WTC11 (cell line): Measurements from ENCODE around the gene CRY2.

Experiments used
- FOXJ3 ChIP-seq: sonication (generic); formaldehyde crosslinking; IDR thresholded peaks from 2 replicates; pipeline ENCODE4 v1.9.0; 2021; ENCODE audit warnings: missing genetic modification reagents, mild to moderate bottlenecking, borderline replicate concordance
- NFATC4 ChIP-seq: fragments of 250-450 bp; sonication (Bioruptor Pico); IDR thresholded peaks from 2 replicates; pipeline ENCODE4 v1.9.0; 2021; ENCODE audit warnings: mild to moderate bottlenecking
- NR3C1 ChIP-seq: sonication (generic); formaldehyde crosslinking; conservative IDR thresholded peaks from 2 replicates; pipeline ENCODE4 v1.8.1; 2023; ENCODE audit warnings: low read depth, mild to moderate bottlenecking, missing genetic modification reagents
- SP1 ChIP-seq: sonication (generic); formaldehyde crosslinking; conservative IDR thresholded peaks from 2 replicates; pipeline ENCODE4 v1.8.1; 2022; ENCODE audit warnings: missing genetic modification reagents
- TEAD4 ChIP-seq: sonication (generic); formaldehyde crosslinking; IDR thresholded peaks from 2 replicates; pipeline ENCODE4 v1.8.0; 2022; ENCODE audit warnings: mild to moderate bottlenecking, missing genetic modification reagents
- ZNF121 ChIP-seq: sonication (generic); formaldehyde crosslinking; IDR thresholded peaks from 2 replicates; pipeline ENCODE4 v1.8.0; 2023; ENCODE audit warnings: missing genetic modification reagents
- ZNF263 ChIP-seq: sonication (generic); formaldehyde crosslinking; IDR thresholded peaks from 2 replicates; pipeline ENCODE4 v1.8.1; 2022; ENCODE audit warnings: low read depth, mild to moderate bottlenecking, moderate library complexity, missing genetic modification reagents
- TF ChIP-seq, protein P1 (sequence below): fragments of 200-600 bp; IDR thresholded peaks from 2 replicates; pipeline ENCODE4 v1.8.0; 2022; ENCODE audit warnings: antibody characterized with exemption
- TF ChIP-seq, protein P2 (sequence below): fragments of 250-450 bp; sonication (Bioruptor Pico); conservative IDR thresholded peaks from 2 replicates; pipeline ENCODE4 v1.9.0; 2021; ENCODE audit warnings: mild to moderate bottlenecking
- TF ChIP-seq, protein P3 (sequence below): sonication (generic); formaldehyde crosslinking; IDR thresholded peaks from 2 replicates; pipeline ENCODE4 v1.8.1; 2022; ENCODE audit warnings: low read depth, missing genetic modification reagents, borderline replicate concordance
- TF ChIP-seq, protein P4 (sequence below): sonication (generic); formaldehyde crosslinking; IDR thresholded peaks from 2 replicates; pipeline ENCODE4 v1.8.1; 2023; ENCODE audit warnings: mild to moderate bottlenecking, missing genetic modification reagents, moderate library complexity
- TF ChIP-seq, protein P5 (sequence below): sonication (generic); formaldehyde crosslinking; IDR thresholded peaks from 2 replicates; pipeline ENCODE4 v1.8.1; 2023; ENCODE audit warnings: mild to moderate bottlenecking, missing genetic modification reagents, moderate library complexity
- TF ChIP-seq, protein P6 (sequence below): sonication (generic); formaldehyde crosslinking; IDR thresholded peaks from 2 replicates; pipeline ENCODE4 v1.8.0; 2022; ENCODE audit warnings: mild to moderate bottlenecking, missing genetic modification reagents
- TF ChIP-seq, protein P7 (sequence below): sonication (generic); formaldehyde crosslinking; IDR thresholded peaks from 2 replicates; pipeline ENCODE4 v1.8.1; 2023; ENCODE audit warnings: mild to moderate bottlenecking, missing genetic modification reagents, borderline replicate concordance

DNA sequence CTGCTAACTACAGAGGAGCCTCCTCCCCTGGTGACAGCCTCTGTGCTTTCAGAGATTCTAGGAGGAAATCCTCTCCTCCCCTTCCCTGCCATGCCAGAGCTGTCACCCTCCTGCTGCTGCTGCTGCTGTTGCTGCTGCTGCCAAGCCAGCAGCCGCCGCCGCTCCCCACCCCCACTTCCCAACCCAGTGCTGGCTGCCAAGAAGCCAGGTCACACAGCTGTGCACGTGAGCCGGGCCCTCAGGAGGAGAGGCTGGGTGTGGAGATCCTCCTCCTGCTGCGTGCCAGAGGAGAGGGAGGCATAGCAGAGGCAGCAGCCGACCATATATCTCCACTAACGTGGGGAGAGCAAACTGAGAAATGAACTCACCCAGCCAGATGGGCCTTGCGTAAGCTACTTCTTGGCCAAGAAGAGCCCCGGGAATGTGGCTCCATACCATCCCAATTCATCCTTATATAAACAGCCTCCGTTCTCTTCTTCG, 12.4 kb downstream of the CRY2 start:
- TF ChIP-seq ZNF121 (no peak), FOXJ3 (CRISPR knock-in tag) (no peak), SP1 (CRISPR knock-in tag) (no peak; the same call in 1 of the 2 replicates), NR3C1 (CRISPR knock-in tag) (no peak), NFATC4 (CRISPR knock-in tag) (no peak), ZNF263 (CRISPR knock-in tag) (no peak), TEAD4 (CRISPR knock-in tag) (no peak)
- TF ChIP-seq, protein P1, sequence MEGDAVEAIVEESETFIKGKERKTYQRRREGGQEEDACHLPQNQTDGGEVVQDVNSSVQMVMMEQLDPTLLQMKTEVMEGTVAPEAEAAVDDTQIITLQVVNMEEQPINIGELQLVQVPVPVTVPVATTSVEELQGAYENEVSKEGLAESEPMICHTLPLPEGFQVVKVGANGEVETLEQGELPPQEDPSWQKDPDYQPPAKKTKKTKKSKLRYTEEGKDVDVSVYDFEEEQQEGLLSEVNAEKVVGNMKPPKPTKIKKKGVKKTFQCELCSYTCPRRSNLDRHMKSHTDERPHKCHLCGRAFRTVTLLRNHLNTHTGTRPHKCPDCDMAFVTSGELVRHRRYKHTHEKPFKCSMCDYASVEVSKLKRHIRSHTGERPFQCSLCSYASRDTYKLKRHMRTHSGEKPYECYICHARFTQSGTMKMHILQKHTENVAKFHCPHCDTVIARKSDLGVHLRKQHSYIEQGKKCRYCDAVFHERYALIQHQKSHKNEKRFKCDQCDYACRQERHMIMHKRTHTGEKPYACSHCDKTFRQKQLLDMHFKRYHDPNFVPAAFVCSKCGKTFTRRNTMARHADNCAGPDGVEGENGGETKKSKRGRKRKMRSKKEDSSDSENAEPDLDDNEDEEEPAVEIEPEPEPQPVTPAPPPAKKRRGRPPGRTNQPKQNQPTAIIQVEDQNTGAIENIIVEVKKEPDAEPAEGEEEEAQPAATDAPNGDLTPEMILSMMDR: no peak
- TF ChIP-seq, protein P2, sequence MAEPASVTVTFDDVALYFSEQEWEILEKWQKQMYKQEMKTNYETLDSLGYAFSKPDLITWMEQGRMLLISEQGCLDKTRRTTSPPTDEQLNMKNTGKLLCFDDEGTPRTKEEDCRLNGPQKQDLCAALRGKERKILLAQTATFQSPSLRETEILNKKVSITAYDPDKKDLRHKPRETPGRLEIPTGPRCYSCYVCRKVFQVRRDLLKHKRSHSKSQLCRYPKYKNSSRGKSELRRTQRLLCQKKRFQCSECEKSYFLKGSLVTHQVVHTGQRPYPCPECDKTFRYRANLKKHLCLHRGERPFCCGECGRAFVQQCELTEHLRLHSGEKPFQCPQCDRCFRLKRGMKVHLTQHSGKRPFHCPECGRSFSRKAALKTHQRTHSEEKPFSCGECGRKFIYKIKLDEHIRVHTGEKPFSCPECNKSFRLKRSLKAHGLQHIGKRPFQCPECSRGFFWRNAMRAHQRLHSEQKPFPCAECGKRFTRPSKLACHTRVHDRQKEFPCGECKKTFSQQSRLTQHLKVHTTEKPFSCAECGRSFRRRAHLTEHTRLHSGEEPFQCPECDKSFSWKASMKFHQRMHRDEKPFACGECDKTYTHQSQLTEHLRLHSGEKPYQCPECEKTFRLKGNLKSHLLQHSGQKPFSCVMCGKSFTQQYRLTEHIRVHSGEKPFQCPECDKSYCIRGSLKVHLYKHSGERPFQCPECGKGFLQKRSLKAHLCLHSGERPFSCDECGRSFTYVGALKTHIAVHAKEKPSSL (CRISPR knock-in tag): no peak
- TF ChIP-seq, protein P3, sequence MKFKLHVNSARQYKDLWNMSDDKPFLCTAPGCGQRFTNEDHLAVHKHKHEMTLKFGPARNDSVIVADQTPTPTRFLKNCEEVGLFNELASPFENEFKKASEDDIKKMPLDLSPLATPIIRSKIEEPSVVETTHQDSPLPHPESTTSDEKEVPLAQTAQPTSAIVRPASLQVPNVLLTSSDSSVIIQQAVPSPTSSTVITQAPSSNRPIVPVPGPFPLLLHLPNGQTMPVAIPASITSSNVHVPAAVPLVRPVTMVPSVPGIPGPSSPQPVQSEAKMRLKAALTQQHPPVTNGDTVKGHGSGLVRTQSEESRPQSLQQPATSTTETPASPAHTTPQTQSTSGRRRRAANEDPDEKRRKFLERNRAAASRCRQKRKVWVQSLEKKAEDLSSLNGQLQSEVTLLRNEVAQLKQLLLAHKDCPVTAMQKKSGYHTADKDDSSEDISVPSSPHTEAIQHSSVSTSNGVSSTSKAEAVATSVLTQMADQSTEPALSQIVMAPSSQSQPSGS: no peak
- TF ChIP-seq, protein P4, sequence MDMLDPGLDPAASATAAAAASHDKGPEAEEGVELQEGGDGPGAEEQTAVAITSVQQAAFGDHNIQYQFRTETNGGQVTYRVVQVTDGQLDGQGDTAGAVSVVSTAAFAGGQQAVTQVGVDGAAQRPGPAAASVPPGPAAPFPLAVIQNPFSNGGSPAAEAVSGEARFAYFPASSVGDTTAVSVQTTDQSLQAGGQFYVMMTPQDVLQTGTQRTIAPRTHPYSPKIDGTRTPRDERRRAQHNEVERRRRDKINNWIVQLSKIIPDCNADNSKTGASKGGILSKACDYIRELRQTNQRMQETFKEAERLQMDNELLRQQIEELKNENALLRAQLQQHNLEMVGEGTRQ (CRISPR knock-in tag): no peak
- TF ChIP-seq, protein P5, sequence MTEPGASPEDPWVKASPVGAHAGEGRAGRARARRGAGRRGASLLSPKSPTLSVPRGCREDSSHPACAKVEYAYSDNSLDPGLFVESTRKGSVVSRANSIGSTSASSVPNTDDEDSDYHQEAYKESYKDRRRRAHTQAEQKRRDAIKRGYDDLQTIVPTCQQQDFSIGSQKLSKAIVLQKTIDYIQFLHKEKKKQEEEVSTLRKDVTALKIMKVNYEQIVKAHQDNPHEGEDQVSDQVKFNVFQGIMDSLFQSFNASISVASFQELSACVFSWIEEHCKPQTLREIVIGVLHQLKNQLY (CRISPR knock-in tag): no peak
- TF ChIP-seq, protein P6, sequence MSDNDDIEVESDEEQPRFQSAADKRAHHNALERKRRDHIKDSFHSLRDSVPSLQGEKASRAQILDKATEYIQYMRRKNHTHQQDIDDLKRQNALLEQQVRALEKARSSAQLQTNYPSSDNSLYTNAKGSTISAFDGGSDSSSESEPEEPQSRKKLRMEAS: no peak
- TF ChIP-seq, protein P7, sequence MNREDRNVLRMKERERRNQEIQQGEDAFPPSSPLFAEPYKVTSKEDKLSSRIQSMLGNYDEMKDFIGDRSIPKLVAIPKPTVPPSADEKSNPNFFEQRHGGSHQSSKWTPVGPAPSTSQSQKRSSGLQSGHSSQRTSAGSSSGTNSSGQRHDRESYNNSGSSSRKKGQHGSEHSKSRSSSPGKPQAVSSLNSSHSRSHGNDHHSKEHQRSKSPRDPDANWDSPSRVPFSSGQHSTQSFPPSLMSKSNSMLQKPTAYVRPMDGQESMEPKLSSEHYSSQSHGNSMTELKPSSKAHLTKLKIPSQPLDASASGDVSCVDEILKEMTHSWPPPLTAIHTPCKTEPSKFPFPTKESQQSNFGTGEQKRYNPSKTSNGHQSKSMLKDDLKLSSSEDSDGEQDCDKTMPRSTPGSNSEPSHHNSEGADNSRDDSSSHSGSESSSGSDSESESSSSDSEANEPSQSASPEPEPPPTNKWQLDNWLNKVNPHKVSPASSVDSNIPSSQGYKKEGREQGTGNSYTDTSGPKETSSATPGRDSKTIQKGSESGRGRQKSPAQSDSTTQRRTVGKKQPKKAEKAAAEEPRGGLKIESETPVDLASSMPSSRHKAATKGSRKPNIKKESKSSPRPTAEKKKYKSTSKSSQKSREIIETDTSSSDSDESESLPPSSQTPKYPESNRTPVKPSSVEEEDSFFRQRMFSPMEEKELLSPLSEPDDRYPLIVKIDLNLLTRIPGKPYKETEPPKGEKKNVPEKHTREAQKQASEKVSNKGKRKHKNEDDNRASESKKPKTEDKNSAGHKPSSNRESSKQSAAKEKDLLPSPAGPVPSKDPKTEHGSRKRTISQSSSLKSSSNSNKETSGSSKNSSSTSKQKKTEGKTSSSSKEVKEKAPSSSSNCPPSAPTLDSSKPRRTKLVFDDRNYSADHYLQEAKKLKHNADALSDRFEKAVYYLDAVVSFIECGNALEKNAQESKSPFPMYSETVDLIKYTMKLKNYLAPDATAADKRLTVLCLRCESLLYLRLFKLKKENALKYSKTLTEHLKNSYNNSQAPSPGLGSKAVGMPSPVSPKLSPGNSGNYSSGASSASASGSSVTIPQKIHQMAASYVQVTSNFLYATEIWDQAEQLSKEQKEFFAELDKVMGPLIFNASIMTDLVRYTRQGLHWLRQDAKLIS: no peak
